GM12878 (cell line): ENCODE data around the gene NR2F2. TPM values are rescaled to one million over a fixed set of nuclear protein-coding genes. Genes with fewer than 3 reads are reported as not detected.

Experiments
- ATAC-seq: fragments of 200-7000 bp; cut with Tn5 transposase; 3 replicates; pipeline ENCODE4 v1.9.1; 2020; ENCODE audit warnings: mild to moderate bottlenecking, moderate library complexity
- BruUV-seq: library from RNA; stranded (reverse); fragments of 400-500 nt; replicated peaks from 2 replicates; lab custom pipeline; 2021; lab: Mats Ljungman, UMichigan
- CTCF ChIA-PET: fragments of 300-600 bp; sonication (Branson Sonifier 250); formaldehyde crosslinking; extraction: SDS; loops from one replicate; lab custom pipeline; 2021; ENCODE audit warnings: inconsistent platforms; lab: Yijun Ruan, JAX
- POLR2A ChIA-PET: fragments of 350-600 bp; formaldehyde crosslinking; extraction: SDS; loops from one replicate; lab custom pipeline; 2021; ENCODE audit warnings: inconsistent platforms; lab: Charles Lee
- RAD21 ChIA-PET: fragments of 300-600 bp; sonication (Branson Sonifier 250); formaldehyde crosslinking; loops from one replicate; lab custom pipeline; 2023; ENCODE audit warnings: antibody characterized with exemption; ENCODE audit not compliant: unreplicated experiment; lab: Charles Lee
- SMC1A ChIA-PET: fragments of 300-600 bp; sonication (Branson Sonifier 250); formaldehyde crosslinking; loops from one replicate; lab custom pipeline; 2023; ENCODE audit not compliant: unreplicated experiment, uncharacterized antibody; lab: Charles Lee
- DNase-seq: peaks from one replicate; pipeline ENCODE4 v3.0.0-alpha.2; 2011; ENCODE audit warnings: low read depth, low spot score
- FAIRE-seq: peaks from 3 replicates; lab custom pipeline; 2011; peaks lifted over from hg19 to GRCh38; lab: Jason Lieb, UNC
- H2AFZ ChIP-seq: 2 replicates; pipeline ENCODE4 v1.6.0; 2011; ENCODE audit warnings: low read depth, low read length, control low read depth; ENCODE audit not compliant: control insufficient read depth
- H3K27ac ChIP-seq: 2 replicates; pipeline ENCODE4 v1.5.1; 2011; ENCODE audit warnings: control low read depth; ENCODE audit not compliant: control insufficient read depth, insufficient read depth
- H3K27me3 ChIP-seq, 2 experiments: replicated peaks in 1 of 2; 2 replicates each; pipeline versions ENCODE4 v1.6.0 to v1.6.1; 2011; ENCODE audit warnings: low read length in 1 of 2; ENCODE audit not compliant: control insufficient read depth in 2 of 2, insufficient read depth in 2 of 2
- H3K36me3 ChIP-seq, 2 experiments: 2 replicates each; pipeline ENCODE4 v1.5.1; 2011; ENCODE audit warnings: low read length in 1 of 2; ENCODE audit not compliant: control insufficient read depth in 2 of 2, insufficient read depth in 2 of 2
- H3K4me1 ChIP-seq: 2 replicates; pipeline ENCODE4 v1.6.1; 2011; ENCODE audit warnings: mild to moderate bottlenecking, low read length, moderate library complexity, mixed read lengths; ENCODE audit not compliant: control insufficient read depth, insufficient read depth
- H3K4me2 ChIP-seq: 2 replicates; pipeline ENCODE4 v1.6.0; 2011; ENCODE audit warnings: control low read depth; ENCODE audit not compliant: control insufficient read depth, insufficient read depth
- H3K4me3 ChIP-seq: fragments of 200-600 bp; sonication (generic); 2 replicates; pipeline ENCODE4 v1.5.1; 2016
- H3K79me2 ChIP-seq: 2 replicates; pipeline ENCODE4 v1.6.0; 2011; ENCODE audit warnings: low read length; ENCODE audit not compliant: control insufficient read depth, insufficient read depth
- H3K9ac ChIP-seq: 2 replicates; pipeline ENCODE4 v1.8.0; 2011; ENCODE audit warnings: low read length, control low read depth, mixed read lengths; ENCODE audit not compliant: control insufficient read depth, insufficient read depth
- H3K9me3 ChIP-seq: replicated peaks from 3 replicates; pipeline ENCODE4 v1.5.1; 2011; ENCODE audit warnings: mild to moderate bottlenecking, low read length; ENCODE audit not compliant: control insufficient read depth, insufficient read depth
- H4K20me1 ChIP-seq: 2 replicates; pipeline ENCODE4 v1.6.0; 2011; ENCODE audit not compliant: control insufficient read depth, insufficient read depth
- CBX3 ChIP-seq: fragments of 200-600 bp; sonication (generic); IDR thresholded peaks from 2 replicates; pipeline ENCODE4 v1.6.1; 2016; ENCODE audit warnings: low read depth, borderline replicate concordance
- CREB1 ChIP-seq: IDR thresholded peaks from 2 replicates; pipeline ENCODE4 v1.6.1; 2012; ENCODE audit warnings: low read depth, mild to moderate bottlenecking, inconsistent platforms
- PKNOX1 ChIP-seq: fragments of 450-650 bp; IDR thresholded peaks from 2 replicates; pipeline ENCODE4 v1.6.1; 2016; ENCODE audit warnings: mild to moderate bottlenecking
- PRDM15 ChIP-seq: fragments of 450-650 bp; formaldehyde crosslinking; IDR thresholded peaks from 2 replicates; pipeline ENCODE4 v1.4.0; 2020; ENCODE audit warnings: mild to moderate bottlenecking, moderate library complexity
- SMAD1 ChIP-seq: fragments of 450-650 bp; IDR thresholded peaks from 2 replicates; pipeline ENCODE4 v1.6.1; 2018; ENCODE audit warnings: mild to moderate bottlenecking, low read depth; ENCODE audit not compliant: partially characterized antibody
- SMARCA5 ChIP-seq: fragments of 450-650 bp; IDR thresholded peaks from 2 replicates; pipeline ENCODE4 v1.6.1; 2017; ENCODE audit warnings: mild to moderate bottlenecking
- WRNIP1 ChIP-seq: IDR thresholded peaks from 2 replicates; pipeline ENCODE4 v1.6.1; 2011; ENCODE audit warnings: low read depth, low read length, improper control_type of control experiment, borderline replicate concordance
- ZBTB4 ChIP-seq: fragments of 450-650 bp; formaldehyde crosslinking; IDR thresholded peaks from 2 replicates; pipeline ENCODE4 v1.4.0; 2022; ENCODE audit warnings: mild to moderate bottlenecking, moderate library complexity
- WGBS: methylation state at CpG from one replicate; pipeline ENCODE4 v1.1.6; 2016; ENCODE audit warnings: low lambda C conversion rate; ENCODE audit not compliant: insufficient replicate concordance, insufficient coverage; ENCODE audit errors: missing lambda C conversion rate; 5-methylcytosine and 5-hydroxymethylcytosine counted together
- in situ Hi-C: fragments of 300-500 bp; cut with MboI; formaldehyde crosslinking; loops from 9 replicates; pipeline ENCODE4 v1.14.3; 2018; ENCODE audit warnings: mixed read lengths
- intact Hi-C: fragments of 100-400 bp; cut with micrococcal nuclease; formaldehyde crosslinking; loops from one replicate; pipeline ENCODE4 v1.14.2; 2022; ENCODE audit not compliant: unreplicated experiment
- polyA plus RNA-seq, 11 experiments: library from polyadenylated mRNA; depleted of rRNA in 4 of 11; unstranded in 6 of 11; stranded (reverse) in 5 of 11; fragments of >200 nt; fragmentation: Nextera tagmentation in 4 of 11; fragmentation: Illumina TruSeq in 1 of 11; extraction: Ambion mirVana in 4 of 11; extraction: Trizol in 1 of 11; gene quantifications; 1 replicate in 1 of 11; 2 replicates in 10 of 11; pipeline versions ENCODE4 v1.2.1 to v1.2.3, GENCODE V29; 2011 to 2016; ENCODE audit warnings: inconsistent platforms in 2 of 11, missing spikeins in 2 of 11, low read depth in 1 of 11
- total RNA-seq, 4 experiments: library from RNA; depleted of rRNA in 3 of 4; stranded (reverse); fragments of >200 nt in 3 of 4; fragmentation: Illumina TruSeq in 1 of 4; extraction: Trizol in 1 of 4; gene quantifications; 2 replicates each; pipeline versions ENCODE4 v1.2.1 to v1.2.3, GENCODE V29; 2013 to 2021

The NR2F2 gene
- total and polyA plus RNA-seq, 10 of the 15 experiments (the other 5 are each of a cell fraction or from before 2014, with no cell fraction given), result 1.1 to 10.1 (median 3.2) TPM

GRCh38 chr15:96290679-96291078, 39.8 kb upstream of the NR2F2 start (continued):
- TF ChIP-seq PRDM15 (CRISPR knock-in tag), result no peak
- TF ChIP-seq CREB1, result no peak
- no peak for TF ChIP-seq WRNIP1
- no peak for TF ChIP-seq CBX3

- no peaks in the 10 kb centered on the region for H3K79me2 ChIP-seq
- BruUV-seq, result no TSS peak
- intact Hi-C loops (no loop called here), in situ Hi-C loops (no loop called here)
- H3K27ac ChIP-seq, result no peak overlapping the region
- ChIA-PET RAD21 (no interaction called here), CTCF (interaction anchor here (0.8 to 1.1 kb wide), 2 partner anchors 25 to 28 kb away, joined by 3 to 4 read pairs; no protein-coding TSS in a partner anchor), SMC1A (interaction anchor here (0.7 to 1.2 kb wide), 3 partner anchors 17 to 417 kb away, joined by 3 to 4 read pairs (median 3); no protein-coding TSS in a partner anchor), POLR2A (no interaction called here)
- H3K9ac ChIP-seq, result no peak overlapping the region
- no peaks in the 10 kb centered on the region for H4K20me1 ChIP-seq
- no peak for DNase-seq
- no peak for FAIRE-seq
- H3K9me3 ChIP-seq, result no peaks in the 10 kb centered on the region; the same call in 2 of the 3 replicates
- ATAC-seq, result no peak
- WGBS, result 0% methylated on average over 2 of the region's 2 CpGs
- no peak overlapping the region for H3K4me2 ChIP-seq
- no peak for TF ChIP-seq SMAD1
- TF ChIP-seq SMARCA5, result no peak
- TF ChIP-seq ZBTB4 (CRISPR knock-in tag), result no peak
- TF ChIP-seq PKNOX1, result no peak
- H2AFZ ChIP-seq, result no peak overlapping the region
- no peaks in the 10 kb centered on the region for H3K4me1 ChIP-seq
- no peaks in the 10 kb centered on the region for H3K36me3 ChIP-seq
- no peak overlapping the region for H3K4me3 ChIP-seq
- H3K27me3 ChIP-seq, result no peaks in the 10 kb centered on the region
Measured at GRCh38 chr15:96292635-96293034, 37.9 kb upstream of the NR2F2 start.
